K562 (cell line): Measurements from ENCODE around the gene MAZ. TPM values are rescaled to one million over a fixed set of nuclear protein-coding genes. Genes with fewer than 3 reads are reported as not detected.
A peak's percentile ranks its signal among the peaks of the same experiment; 100 is the strongest.

Experiments
- GTF2F1 ChIP-seq: IDR thresholded peaks from 2 replicates; pipeline ENCODE4 v1.6.1; 2011; ENCODE audit warnings: low read depth, low read length, improper control_type of control experiment
- HCFC1 ChIP-seq: IDR thresholded peaks from 2 replicates; pipeline ENCODE4 v1.6.1; 2012; ENCODE audit warnings: low read depth, low read length, improper control_type of control experiment
- HDAC3 ChIP-seq: fragments of 450-650 bp; IDR thresholded peaks from 2 replicates; pipeline ENCODE4 v1.6.1; 2018; ENCODE audit warnings: borderline replicate concordance, mild to moderate bottlenecking, moderate library complexity; ENCODE audit not compliant: partially characterized antibody
- HMGN3 ChIP-seq: IDR thresholded peaks from 2 replicates; pipeline ENCODE4 v1.6.1; 2011; ENCODE audit warnings: borderline replicate concordance, low read depth, mild to moderate bottlenecking, mixed read lengths, low read length; ENCODE audit not compliant: insufficient read length; ENCODE audit errors: extremely low read depth
- JUN ChIP-seq, 2 experiments: sonication (generic) in 1 of 2; formaldehyde crosslinking in 1 of 2; IDR thresholded peaks; 2 replicates each; pipeline versions ENCODE4 v1.6.1 to v1.8.0; 2012 to 2022; ENCODE audit warnings: borderline replicate concordance in 2 of 2, mild to moderate bottlenecking in 2 of 2, improper control_type of control experiment in 1 of 2, low read depth in 1 of 2, low read length in 1 of 2, missing genetic modification reagents in 1 of 2
- KLF1 ChIP-seq: fragments of 450-650 bp; IDR thresholded peaks from 2 replicates; pipeline ENCODE4 v1.6.1; 2016; ENCODE audit warnings: missing genetic modification characterization, missing compliant biosample characterization
- LARP7 ChIP-seq: fragments of 450-650 bp; IDR thresholded peaks from 2 replicates; pipeline ENCODE4 v1.6.1; 2016
- NFXL1 ChIP-seq: fragments of 450-650 bp; formaldehyde crosslinking; IDR thresholded peaks from 2 replicates; pipeline ENCODE4 v1.4.0; 2021; ENCODE audit warnings: mild to moderate bottlenecking
- NRF1 ChIP-seq, 2 experiments: fragments of 450-650 bp; IDR thresholded peaks in 1 of 2; conservative IDR thresholded peaks in 1 of 2; 2 replicates each; pipeline ENCODE4 v1.6.1; 2014; ENCODE audit warnings: mild to moderate bottlenecking in 2 of 2
- PHB2 ChIP-seq: fragments of 450-650 bp; IDR thresholded peaks from 2 replicates; pipeline ENCODE4 v1.6.1; 2017; ENCODE audit warnings: low read depth
- SMARCA5 ChIP-seq: fragments of 450-650 bp; IDR thresholded peaks from 2 replicates; pipeline ENCODE4 v1.6.1; 2016
- STAT5B ChIP-seq: fragments of 250-450 bp; sonication (Bioruptor Pico); IDR thresholded peaks from 2 replicates; pipeline ENCODE4 v1.8.0; 2021; ENCODE audit warnings: mild to moderate bottlenecking, inconsistent platforms
- ZNF561 ChIP-seq: fragments of 450-650 bp; formaldehyde crosslinking; conservative IDR thresholded peaks from 2 replicates; pipeline ENCODE4 v1.4.0; 2020; ENCODE audit warnings: mild to moderate bottlenecking, moderate library complexity
- polyA plus RNA-seq, 8 experiments: library from polyadenylated mRNA; depleted of rRNA in 4 of 8; stranded (reverse) in 5 of 8; unstranded in 3 of 8; fragments of >200 nt; fragmentation: Nextera tagmentation in 2 of 8; fragmentation: Illumina TruSeq in 1 of 8; extraction: Ambion mirVana in 2 of 8; extraction: Trizol in 1 of 8; gene quantifications; 2 replicates each; pipeline versions ENCODE4 v1.2.1 to v1.2.3, GENCODE V29; 2011 to 2014; ENCODE audit warnings: inconsistent platforms in 1 of 8, missing spikeins in 1 of 8
- total RNA-seq, 7 experiments: library from RNA; depleted of rRNA in 6 of 7; stranded (reverse); fragments of >200 nt in 6 of 7; fragmentation: Illumina TruSeq in 2 of 7; extraction: Trizol in 2 of 7; gene quantifications; 2 replicates each; pipeline versions ENCODE4 v1.2.1 to v1.2.3, GENCODE V29; 2011 to 2021; ENCODE audit warnings: low replicate concordance in 1 of 7
- TF ChIP-seq, protein P1 (sequence below): fragments of 200-600 bp; sonication (generic); IDR thresholded peaks from one replicate; pipeline ENCODE4 v1.6.1; 2012; ENCODE audit warnings: mild to moderate bottlenecking, low read depth, low read length, inconsistent platforms
- TF ChIP-seq, protein P2 (sequence below): fragments of 200-800 bp; sonication (Bioruptor generic); IDR thresholded peaks from 2 replicates; pipeline ENCODE4 v1.6.1; 2017; ENCODE audit warnings: missing genetic modification characterization, missing compliant biosample characterization

MAZ gene
- total and polyA plus RNA-seq, 9 of the 15 experiments (the other 6 are each of a cell fraction or from before 2014, with no cell fraction given) = 45.4 to 532 (median 250) TPM

DNA sequence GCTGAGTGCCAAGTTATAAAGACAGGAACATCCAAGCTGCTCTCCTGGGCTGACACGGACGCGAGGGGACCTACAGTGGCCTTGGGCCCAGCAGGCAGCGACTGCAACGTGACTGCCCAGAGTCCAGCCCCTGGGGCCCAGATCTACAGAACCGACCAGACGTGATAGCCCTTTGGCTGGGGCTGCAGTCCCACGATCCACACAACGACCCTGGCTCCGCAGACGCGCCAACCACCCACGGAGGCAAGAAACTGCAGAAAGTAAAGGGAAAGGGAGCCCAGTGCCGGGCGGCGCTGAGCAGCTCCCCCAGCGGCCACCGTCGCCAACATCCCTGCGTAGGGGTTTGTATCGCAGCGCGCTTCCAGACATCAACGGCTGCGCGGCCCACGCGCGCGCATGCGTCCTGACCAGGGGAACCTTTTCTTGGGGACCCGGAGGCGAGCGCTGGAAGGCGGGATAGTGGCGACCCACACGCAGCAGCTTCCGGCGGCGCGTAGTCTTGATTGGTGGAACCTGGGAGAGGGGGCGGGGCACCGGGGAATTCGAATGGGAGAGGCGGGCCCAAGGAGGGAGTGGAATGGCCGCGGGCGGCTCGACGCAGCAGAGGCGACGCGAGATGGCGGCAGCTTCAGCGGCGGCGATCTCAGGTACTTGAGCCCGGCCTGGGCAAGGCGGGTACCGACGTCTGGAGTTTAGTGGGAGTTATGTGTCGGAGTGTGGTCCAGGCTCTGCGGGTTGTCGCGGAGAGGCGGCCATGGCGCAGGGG is 16.0 kb upstream of the MAZ start, which contains the start of gene KIF22 (continued):
- TF ChIP-seq GTF2F1 = peak; percentile 76; the same call in 1 of the 2 replicates
- no peak for TF ChIP-seq STAT5B (CRISPR knock-in tag)
- TF ChIP-seq HCFC1 = peak; percentile 80
- TF ChIP-seq KLF1 (tag) = no peak; the same call in 1 of the 2 replicates
- TF ChIP-seq ZNF561 (CRISPR knock-in tag) = 0 out of 2 replicates have a peak, but pooled peaks have one; percentile 27
- TF ChIP-seq SMARCA5 = no peak
- TF ChIP-seq, protein P1, sequence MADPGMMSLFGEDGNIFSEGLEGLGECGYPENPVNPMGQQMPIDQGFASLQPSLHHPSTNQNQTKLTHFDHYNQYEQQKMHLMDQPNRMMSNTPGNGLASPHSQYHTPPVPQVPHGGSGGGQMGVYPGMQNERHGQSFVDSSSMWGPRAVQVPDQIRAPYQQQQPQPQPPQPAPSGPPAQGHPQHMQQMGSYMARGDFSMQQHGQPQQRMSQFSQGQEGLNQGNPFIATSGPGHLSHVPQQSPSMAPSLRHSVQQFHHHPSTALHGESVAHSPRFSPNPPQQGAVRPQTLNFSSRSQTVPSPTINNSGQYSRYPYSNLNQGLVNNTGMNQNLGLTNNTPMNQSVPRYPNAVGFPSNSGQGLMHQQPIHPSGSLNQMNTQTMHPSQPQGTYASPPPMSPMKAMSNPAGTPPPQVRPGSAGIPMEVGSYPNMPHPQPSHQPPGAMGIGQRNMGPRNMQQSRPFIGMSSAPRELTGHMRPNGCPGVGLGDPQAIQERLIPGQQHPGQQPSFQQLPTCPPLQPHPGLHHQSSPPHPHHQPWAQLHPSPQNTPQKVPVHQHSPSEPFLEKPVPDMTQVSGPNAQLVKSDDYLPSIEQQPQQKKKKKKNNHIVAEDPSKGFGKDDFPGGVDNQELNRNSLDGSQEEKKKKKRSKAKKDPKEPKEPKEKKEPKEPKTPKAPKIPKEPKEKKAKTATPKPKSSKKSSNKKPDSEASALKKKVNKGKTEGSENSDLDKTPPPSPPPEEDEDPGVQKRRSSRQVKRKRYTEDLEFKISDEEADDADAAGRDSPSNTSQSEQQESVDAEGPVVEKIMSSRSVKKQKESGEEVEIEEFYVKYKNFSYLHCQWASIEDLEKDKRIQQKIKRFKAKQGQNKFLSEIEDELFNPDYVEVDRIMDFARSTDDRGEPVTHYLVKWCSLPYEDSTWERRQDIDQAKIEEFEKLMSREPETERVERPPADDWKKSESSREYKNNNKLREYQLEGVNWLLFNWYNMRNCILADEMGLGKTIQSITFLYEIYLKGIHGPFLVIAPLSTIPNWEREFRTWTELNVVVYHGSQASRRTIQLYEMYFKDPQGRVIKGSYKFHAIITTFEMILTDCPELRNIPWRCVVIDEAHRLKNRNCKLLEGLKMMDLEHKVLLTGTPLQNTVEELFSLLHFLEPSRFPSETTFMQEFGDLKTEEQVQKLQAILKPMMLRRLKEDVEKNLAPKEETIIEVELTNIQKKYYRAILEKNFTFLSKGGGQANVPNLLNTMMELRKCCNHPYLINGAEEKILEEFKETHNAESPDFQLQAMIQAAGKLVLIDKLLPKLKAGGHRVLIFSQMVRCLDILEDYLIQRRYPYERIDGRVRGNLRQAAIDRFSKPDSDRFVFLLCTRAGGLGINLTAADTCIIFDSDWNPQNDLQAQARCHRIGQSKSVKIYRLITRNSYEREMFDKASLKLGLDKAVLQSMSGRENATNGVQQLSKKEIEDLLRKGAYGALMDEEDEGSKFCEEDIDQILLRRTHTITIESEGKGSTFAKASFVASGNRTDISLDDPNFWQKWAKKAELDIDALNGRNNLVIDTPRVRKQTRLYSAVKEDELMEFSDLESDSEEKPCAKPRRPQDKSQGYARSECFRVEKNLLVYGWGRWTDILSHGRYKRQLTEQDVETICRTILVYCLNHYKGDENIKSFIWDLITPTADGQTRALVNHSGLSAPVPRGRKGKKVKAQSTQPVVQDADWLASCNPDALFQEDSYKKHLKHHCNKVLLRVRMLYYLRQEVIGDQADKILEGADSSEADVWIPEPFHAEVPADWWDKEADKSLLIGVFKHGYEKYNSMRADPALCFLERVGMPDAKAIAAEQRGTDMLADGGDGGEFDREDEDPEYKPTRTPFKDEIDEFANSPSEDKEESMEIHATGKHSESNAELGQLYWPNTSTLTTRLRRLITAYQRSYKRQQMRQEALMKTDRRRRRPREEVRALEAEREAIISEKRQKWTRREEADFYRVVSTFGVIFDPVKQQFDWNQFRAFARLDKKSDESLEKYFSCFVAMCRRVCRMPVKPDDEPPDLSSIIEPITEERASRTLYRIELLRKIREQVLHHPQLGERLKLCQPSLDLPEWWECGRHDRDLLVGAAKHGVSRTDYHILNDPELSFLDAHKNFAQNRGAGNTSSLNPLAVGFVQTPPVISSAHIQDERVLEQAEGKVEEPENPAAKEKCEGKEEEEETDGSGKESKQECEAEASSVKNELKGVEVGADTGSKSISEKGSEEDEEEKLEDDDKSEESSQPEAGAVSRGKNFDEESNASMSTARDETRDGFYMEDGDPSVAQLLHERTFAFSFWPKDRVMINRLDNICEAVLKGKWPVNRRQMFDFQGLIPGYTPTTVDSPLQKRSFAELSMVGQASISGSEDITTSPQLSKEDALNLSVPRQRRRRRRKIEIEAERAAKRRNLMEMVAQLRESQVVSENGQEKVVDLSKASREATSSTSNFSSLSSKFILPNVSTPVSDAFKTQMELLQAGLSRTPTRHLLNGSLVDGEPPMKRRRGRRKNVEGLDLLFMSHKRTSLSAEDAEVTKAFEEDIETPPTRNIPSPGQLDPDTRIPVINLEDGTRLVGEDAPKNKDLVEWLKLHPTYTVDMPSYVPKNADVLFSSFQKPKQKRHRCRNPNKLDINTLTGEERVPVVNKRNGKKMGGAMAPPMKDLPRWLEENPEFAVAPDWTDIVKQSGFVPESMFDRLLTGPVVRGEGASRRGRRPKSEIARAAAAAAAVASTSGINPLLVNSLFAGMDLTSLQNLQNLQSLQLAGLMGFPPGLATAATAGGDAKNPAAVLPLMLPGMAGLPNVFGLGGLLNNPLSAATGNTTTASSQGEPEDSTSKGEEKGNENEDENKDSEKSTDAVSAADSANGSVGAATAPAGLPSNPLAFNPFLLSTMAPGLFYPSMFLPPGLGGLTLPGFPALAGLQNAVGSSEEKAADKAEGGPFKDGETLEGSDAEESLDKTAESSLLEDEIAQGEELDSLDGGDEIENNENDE = peak; percentile 71
- TF ChIP-seq PHB2 = 0 out of 2 replicates have a peak, but pooled peaks have one; percentile 37
- 0 out of 2 replicates have a peak, but pooled peaks have one; percentile 15 for TF ChIP-seq JUN (IDR thresholded peaks at IDR 0.05; ENCODE audit: borderline replicate concordance, low read depth, low read length)
- no peak for TF ChIP-seq JUN (CRISPR knock-in tag; IDR thresholded peaks at IDR 0.05; ENCODE audit: borderline replicate concordance)
- TF ChIP-seq, protein P2, sequence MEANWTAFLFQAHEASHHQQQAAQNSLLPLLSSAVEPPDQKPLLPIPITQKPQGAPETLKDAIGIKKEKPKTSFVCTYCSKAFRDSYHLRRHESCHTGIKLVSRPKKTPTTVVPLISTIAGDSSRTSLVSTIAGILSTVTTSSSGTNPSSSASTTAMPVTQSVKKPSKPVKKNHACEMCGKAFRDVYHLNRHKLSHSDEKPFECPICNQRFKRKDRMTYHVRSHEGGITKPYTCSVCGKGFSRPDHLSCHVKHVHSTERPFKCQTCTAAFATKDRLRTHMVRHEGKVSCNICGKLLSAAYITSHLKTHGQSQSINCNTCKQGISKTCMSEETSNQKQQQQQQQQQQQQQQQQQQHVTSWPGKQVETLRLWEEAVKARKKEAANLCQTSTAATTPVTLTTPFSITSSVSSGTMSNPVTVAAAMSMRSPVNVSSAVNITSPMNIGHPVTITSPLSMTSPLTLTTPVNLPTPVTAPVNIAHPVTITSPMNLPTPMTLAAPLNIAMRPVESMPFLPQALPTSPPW = peak; percentile 74; the same call in 1 of the 2 replicates
- TF ChIP-seq HMGN3 = peak; percentile 86
- no peak for TF ChIP-seq HDAC3
- TF ChIP-seq NRF1 (conservative IDR thresholded peaks at IDR 0.05 in 1 of 2, IDR thresholded peaks at IDR 0.05 in 1 of 2) = peak; percentile 99
- TF ChIP-seq LARP7 = no peak; the same call in 1 of the 2 replicates
- TF ChIP-seq NFXL1 (CRISPR knock-in tag) = no peak
